GM12801 (cell line): ENCODE data around the gene NAPSA.

Experiments used
- TF ChIP-seq, protein P1 (sequence below): IDR thresholded peaks from one replicate; pipeline ENCODE4 v1.5.1; 2011; ENCODE audit warnings: control low read depth; ENCODE audit not compliant: insufficient read length; ENCODE audit errors: extremely low read depth

The NAPSA gene

DNA sequence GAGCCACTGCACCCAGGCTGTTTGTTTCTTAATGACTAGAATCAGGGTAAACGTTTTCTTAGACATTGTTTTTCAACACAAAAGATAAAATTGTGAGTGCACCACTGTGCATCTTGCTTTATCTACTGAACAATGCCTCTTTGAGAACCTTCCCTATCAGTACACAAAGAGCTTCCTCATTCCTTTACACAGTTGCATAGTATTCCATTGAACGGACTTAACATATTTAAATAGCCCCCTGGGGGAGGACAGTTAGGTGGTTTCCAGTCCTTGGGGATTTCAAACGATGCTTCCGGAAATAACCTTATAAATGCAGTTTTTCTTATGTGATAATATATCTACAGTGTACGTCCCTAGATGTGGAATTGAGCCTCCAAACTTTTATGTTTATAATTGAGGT is 27.3 kb upstream of the NAPSA start:
- TF ChIP-seq, protein P1, sequence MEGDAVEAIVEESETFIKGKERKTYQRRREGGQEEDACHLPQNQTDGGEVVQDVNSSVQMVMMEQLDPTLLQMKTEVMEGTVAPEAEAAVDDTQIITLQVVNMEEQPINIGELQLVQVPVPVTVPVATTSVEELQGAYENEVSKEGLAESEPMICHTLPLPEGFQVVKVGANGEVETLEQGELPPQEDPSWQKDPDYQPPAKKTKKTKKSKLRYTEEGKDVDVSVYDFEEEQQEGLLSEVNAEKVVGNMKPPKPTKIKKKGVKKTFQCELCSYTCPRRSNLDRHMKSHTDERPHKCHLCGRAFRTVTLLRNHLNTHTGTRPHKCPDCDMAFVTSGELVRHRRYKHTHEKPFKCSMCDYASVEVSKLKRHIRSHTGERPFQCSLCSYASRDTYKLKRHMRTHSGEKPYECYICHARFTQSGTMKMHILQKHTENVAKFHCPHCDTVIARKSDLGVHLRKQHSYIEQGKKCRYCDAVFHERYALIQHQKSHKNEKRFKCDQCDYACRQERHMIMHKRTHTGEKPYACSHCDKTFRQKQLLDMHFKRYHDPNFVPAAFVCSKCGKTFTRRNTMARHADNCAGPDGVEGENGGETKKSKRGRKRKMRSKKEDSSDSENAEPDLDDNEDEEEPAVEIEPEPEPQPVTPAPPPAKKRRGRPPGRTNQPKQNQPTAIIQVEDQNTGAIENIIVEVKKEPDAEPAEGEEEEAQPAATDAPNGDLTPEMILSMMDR = no peak

- TF ChIP-seq, protein P1 = no peak
These were observed 22.4 kb upstream of the NAPSA start for GRCh38 chr19:50387868-50388245.

DNA sequence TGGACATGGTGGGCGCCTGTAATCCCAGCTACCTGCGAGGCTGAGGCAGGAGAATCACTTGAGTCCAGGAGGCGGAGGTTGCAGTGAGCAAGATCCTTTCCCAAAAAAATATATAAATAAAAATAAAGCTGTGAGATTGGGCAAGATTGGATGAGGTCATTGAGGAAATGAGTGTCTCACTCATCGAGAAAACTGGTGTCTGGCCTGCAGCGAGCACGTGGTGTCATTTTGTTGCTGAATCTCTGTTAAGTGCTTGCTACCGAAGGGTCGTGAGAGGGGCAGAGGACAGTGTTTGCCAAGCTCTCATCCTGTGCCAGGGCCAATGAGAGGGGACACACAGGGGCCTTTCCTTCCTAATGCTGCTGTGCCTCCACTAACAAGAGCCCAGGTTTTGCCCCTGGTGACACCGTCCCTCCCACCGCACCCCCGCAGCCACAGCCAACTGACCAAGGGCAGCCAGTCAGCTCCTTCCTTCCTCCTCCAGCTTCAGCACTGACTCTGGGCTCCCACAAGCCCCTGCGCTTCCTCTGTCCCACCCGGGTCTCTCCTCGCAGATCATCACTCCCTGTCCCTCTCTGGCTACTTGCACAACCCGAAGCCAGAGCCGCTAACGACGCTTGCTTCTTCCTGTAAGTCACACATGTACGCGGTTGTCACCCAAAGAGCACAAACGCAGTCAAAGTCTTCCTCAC is 21.9 kb upstream of the NAPSA start:
- TF ChIP-seq, protein P1 = no peak

- TF ChIP-seq, protein P1 = no peak
These were observed 19.5 kb upstream of the NAPSA start for GRCh38 chr19:50384685-50385535.

GRCh38 chr19:50383852-50384684 is 18.6 kb upstream of the NAPSA start, which contains the start of gene POLD1:
TSS of gene POLD1 (plus strand) at chr19:50384347. CDS start at chr19:50398852, 14,505 bp downstream.
- TF ChIP-seq, protein P1 = no peak

DNA sequence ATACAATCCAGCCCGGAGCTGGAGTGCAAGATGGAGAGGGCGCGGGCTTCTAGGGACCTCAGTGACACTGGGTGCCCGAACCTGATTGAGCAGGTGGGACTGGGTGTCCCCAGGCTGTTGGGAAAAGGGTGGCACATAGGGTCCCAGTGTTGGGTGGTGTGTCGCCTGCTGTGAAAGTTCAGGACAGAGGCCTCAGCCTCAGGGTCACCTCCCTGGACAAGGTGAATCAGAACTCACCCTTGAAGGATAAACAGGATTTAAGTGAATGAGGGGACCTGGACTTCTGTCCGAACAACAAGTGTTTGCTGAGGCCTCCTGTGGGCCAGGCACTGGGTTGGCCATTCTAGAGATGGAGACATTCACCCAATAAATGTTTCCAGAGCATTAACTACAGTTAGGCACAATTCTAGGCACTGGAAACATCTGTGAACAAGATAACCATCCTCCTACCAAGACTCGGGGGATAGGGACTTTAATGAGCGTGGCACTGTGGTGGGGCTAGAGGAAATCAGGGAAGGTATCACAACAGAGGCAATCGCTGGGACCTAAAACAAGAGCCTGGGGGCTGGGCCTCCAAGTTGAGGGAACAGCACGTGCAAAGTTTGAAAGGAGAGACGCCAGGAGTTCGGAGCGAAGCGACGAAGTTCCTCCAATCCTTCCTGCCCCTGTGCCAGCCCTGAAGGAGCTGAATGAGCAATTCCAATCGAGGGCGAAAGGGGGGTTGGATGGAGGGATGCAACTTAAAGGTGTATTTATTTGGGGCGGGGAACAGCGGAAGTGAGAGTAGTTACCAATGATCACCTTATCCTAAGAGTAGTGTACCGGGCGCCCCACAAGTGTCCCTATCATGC is 17.8 kb upstream of the NAPSA start:
- TF ChIP-seq, protein P1 = no peak
